GM12801 (cell line): Measurements from ENCODE around the gene C22orf23.

ENCODE experiments used
- TF ChIP-seq, protein P1 (sequence below): IDR thresholded peaks from one replicate; pipeline ENCODE4 v1.5.1; 2011; ENCODE audit warnings: control low read depth; ENCODE audit not compliant: insufficient read length; ENCODE audit errors: extremely low read depth

Gene C22orf23

DNA sequence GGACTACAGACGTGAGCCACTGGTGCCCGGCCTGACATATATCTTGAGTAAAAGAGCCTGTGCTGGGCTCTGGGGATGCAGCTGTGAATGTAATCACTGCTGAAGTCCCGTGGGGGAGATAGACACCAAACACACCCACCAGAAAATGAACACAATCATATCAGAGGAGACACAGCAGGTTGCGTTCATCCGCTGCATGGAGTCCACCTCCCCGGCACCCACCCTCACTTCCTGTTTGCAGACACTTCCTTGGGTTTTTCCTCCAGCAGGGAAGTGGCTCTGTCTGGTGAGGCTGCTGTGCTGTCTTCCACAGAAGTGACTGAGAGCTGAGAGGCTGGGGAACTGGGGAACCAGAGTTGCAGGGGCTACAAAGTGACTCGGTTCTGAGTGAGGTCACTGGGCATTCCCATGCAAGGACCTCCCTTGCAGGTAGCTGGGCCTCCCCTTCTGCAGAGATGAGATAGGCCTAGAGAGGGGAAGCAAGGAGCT is 40.1 kb downstream of the C22orf23 start:
- TF ChIP-seq, protein P1, sequence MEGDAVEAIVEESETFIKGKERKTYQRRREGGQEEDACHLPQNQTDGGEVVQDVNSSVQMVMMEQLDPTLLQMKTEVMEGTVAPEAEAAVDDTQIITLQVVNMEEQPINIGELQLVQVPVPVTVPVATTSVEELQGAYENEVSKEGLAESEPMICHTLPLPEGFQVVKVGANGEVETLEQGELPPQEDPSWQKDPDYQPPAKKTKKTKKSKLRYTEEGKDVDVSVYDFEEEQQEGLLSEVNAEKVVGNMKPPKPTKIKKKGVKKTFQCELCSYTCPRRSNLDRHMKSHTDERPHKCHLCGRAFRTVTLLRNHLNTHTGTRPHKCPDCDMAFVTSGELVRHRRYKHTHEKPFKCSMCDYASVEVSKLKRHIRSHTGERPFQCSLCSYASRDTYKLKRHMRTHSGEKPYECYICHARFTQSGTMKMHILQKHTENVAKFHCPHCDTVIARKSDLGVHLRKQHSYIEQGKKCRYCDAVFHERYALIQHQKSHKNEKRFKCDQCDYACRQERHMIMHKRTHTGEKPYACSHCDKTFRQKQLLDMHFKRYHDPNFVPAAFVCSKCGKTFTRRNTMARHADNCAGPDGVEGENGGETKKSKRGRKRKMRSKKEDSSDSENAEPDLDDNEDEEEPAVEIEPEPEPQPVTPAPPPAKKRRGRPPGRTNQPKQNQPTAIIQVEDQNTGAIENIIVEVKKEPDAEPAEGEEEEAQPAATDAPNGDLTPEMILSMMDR, result no peak

DNA sequence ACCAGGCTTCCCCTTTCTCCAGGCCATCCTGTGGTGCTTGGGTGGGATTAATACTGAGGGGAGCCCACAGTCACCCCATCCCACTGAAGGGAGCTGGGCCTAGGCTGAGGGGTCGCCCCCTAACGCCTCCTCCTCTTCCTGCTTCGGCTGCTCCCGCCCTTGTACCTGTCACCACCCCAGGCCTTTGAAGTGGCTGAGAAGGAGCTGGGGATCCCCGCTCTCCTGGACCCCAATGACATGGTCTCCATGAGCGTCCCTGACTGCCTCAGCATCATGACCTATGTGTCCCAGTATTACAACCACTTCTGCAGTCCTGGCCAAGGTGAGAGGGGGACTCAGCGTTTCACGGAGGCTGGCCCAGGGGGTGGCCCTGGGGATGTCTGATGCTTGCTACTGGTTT is 41.2 kb downstream of the C22orf23 start:
- TF ChIP-seq, protein P1, result no peak

DNA sequence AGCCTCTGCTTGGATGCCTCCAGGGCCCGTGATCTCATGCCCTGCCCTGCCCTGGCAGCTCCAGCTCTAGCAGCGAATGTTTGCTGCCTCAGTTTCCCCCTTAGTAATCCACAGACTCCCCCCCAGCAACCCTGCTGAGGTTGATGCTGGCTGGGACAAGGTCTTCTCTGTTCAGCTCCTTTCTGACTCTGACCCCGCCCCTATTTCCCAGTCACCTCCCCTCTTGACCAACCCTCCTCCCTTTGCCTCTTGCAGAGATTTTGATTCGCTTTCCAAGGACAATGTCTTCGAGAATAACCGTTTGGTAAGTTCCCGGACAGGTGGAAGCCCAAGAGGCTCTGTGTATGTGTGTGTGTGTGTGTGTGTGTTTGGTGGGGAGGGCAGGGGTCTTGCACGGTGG is 41.7 kb downstream of the C22orf23 start:
- TF ChIP-seq, protein P1, result no peak

DNA sequence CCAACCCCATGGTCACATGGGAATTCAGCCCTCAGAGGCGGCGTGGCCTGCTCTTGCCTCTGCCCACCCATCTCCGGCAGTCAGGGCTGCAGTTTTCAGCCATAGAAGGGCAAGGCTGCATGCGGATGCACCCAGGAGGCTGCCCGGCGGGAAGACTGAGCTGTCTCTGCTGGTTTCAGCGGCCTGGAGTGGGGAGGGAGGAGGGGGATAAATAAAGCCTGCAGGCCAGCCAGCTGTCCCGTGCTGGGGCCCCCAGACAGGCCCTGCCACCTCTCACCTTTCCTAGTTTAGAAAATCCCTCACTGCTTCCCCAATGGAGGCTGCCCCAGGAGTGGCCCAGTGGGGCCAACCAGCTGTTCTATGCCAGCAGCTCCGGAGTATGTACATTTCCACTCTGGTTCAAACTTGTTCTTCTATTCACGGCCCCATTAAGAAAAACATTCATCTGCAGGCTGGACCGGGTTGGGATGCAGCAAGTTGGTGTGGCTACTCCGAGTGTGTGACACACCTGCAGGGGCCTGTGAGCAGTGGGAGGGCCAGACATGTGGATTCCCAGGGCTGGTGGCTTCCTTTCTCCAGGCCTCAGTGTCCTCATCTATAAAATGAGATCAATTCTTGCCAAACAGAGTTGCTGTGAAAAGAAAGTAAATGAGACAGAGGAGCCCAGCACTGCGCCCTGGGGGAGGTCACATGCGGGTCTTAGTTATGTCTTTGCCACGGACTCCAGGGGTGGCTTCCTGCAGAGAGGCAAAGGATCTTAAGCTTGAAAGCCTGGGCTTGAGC is 42.3 kb downstream of the C22orf23 start:
- TF ChIP-seq, protein P1, result no peak

DNA sequence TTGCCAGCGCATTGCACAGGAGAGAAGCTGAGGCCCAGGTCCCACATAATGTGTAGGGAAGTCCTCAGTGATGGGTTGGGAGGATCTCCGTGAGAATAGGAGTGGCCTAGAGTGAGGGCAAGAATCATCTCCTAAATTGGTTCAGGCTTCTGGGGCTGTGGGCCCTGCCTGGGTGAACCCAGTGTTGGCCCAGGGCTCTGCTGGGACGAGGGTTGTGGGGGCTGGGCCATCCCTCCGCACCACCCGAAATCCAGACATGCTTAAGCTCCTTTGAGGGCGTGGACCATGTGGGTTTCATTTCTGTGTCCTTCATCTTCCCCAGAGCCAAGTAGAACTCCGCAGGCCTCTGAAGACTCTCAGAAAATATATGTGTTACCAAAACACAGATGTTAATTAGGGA is 43.6 kb downstream of the C22orf23 start:
- TF ChIP-seq, protein P1, result no peak

DNA sequence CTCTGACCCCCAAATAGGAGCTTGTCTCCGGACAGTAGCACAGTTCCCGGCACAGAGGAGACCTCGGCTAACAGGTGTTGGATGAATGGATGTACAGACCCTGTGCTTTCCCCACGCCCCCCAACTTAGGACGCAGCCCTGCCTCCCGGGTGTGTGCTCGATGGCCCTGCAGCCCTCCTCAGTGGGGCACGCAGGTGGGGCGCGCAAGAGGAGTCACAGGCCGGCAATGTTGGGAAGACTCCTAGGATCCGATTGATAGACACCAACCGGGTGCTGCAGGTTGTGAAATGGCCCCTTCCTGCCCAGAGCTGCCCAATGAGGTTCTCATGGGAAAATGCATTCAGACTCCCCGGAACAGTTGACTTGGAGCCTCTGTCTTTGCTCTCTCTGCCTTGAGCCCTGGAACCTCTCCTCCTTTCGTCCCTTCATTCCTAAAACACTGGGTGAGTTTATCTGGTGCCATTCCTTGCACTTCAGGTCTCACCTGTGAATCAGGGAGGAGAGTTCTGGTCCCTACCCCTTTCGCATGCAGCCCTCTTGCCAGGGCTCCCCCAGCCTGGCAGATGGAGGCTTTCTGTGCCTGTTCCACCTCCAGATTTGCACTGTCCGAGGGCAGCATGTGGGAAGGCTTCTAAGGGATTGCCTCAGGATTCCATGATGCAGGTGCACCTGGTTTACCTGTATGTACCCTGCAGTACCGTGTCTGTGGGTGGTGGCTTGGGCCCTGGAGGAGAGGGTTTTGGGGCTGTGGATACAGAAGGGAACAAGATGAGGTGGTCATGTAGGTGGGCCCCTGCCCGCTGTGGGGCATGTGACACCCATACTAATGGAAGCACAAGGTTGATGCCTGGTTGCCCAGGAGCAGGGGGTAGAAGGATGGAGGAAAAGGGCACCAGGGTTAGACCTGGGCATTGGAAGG is 46.1 kb downstream of the C22orf23 start:
- TF ChIP-seq, protein P1, result no peak

DNA sequence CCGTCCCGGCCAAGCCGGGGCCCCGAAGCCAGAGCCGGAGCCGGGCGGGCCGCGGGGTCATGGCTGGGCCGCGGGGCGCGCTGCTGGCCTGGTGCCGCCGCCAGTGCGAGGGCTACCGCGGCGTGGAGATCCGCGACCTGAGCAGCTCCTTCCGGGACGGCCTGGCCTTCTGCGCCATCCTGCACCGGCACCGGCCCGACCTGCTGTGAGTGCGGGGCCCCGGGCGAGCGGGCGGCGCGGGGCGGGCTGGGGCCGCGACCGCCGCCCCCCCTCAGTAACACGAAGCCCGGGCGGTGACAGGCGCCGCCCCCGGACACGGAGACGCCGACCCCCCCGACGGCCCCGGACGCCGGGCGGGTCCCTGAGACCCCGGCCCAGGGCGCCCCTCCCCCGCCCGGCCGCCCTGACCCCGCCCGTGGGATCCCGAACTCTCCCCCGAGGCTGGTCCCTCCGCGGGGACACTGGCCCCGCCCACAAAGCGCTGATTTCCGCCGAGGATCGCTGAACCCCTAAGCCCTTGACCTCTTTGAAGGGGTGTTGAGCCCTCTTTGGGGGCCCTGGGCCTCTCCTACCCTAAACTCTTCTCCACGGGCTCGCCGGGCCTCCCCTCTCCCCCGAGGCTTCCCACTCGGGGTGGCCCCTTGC is 46.9 kb downstream of the C22orf23 start:
- TF ChIP-seq, protein P1, result no peak
